Gastroesophageal sphincter (tissue), 4 donors: Measurements from ENCODE around the gene TRAPPC14. TPM values are rescaled to one million over a fixed set of nuclear protein-coding genes. Genes with fewer than 3 reads are reported as not detected.
"Not testable (repeated sequence)": the region's sequence is repeated elsewhere in the genome, so short reads cannot be mapped to it uniquely, and the experiment has no call there.

Experiments
- ATAC-seq: fragments of 150-250 bp; one replicate; pipeline ENCODE4 v1.9.1; 2016; ENCODE audit warnings: mild to moderate bottlenecking, moderate library complexity
- H3K27ac ChIP-seq, 4 donors: fragments of 200-600 bp; sonication (generic) in 3 of 4; 1 replicate in 3 of 4; 2 replicates in 1 of 4; pipeline ENCODE4 v1.5.1; 2016 to 2019
- H3K27me3 ChIP-seq: fragments of 200-600 bp; sonication (generic); one replicate; pipeline ENCODE4 v1.5.1; 2019
- H3K36me3 ChIP-seq, 2 donors: fragments of 200-600 bp; sonication (generic); one replicate each; pipeline ENCODE4 v1.5.1; 2019; ENCODE audit warnings: control low read depth in 1 of 2
- H3K4me1 ChIP-seq, 3 donors: fragments of 200-600 bp; sonication (generic); 1 replicate in 2 of 3; 2 replicates in 1 of 3; pipeline ENCODE4 v1.5.1; 2016 to 2019; ENCODE audit warnings: control low read depth in 2 of 3
- H3K4me3 ChIP-seq, 2 donors: fragments of 200-600 bp; sonication (generic); one replicate each; pipeline ENCODE4 v1.5.1; 2019; ENCODE audit warnings: mild to moderate bottlenecking in 1 of 2, moderate library complexity in 1 of 2
- H3K9me3 ChIP-seq, 3 donors: fragments of 200-600 bp; sonication (generic); one replicate each; pipeline ENCODE4 v1.5.1; 2017 to 2019; ENCODE audit warnings: control low read depth in 2 of 3
- EP300 ChIP-seq: sonication (generic); formaldehyde crosslinking; IDR thresholded peaks from one replicate; pipeline ENCODE4 v1.6.1; 2017; ENCODE audit warnings: antibody characterized with exemption, mild to moderate bottlenecking
- POLR2A ChIP-seq, 2 donors: fragments of 450-650 bp; IDR thresholded peaks; one replicate each; pipeline ENCODE4 v1.6.1; 2017; ENCODE audit warnings: antibody characterized with exemption in 2 of 2, mild to moderate bottlenecking in 2 of 2, moderate library complexity in 1 of 2
- POLR2AphosphoS5 ChIP-seq: sonication (generic); formaldehyde crosslinking; IDR thresholded peaks from one replicate; pipeline ENCODE4 v1.6.1; 2017; ENCODE audit warnings: antibody characterized with exemption
- WGBS, 2 donors: methylation state at CpG; one replicate each; pipeline ENCODE4 v1.1.5; 2018; ENCODE audit warnings: low coverage in 1 of 2; 5-methylcytosine and 5-hydroxymethylcytosine counted together
- total RNA-seq, 4 donors: library from RNA; depleted of rRNA; stranded (reverse); fragments of >200 nt; gene quantifications; one replicate each; pipeline ENCODE4 v1.1.0, GENCODE V29; 2016
- TF ChIP-seq, protein P1 (sequence below), 4 experiments: fragments of 200-600 bp in 2 of 4; fragments of 450-650 bp in 2 of 4; sonication (generic) in 1 of 4; IDR thresholded peaks; one replicate each; pipeline ENCODE4 v1.5.1; 2017 to 2019; ENCODE audit warnings: antibody characterized with exemption in 4 of 4, mild to moderate bottlenecking in 2 of 4, moderate library complexity in 2 of 4

Gene TRAPPC14
- total RNA-seq, result 1 to 10 TPM; 3.0 to 7.8 (median 7.3) TPM

GRCh38 chr7:100158229-100159098, at the start of gene TRAPPC14:
TRAPPC14 (minus strand) TSS chr7:100158723; CDS start chr7:100158499, 224 bp downstream.
- 5 to 20% methylated on average over 1 to 15 of the region's 87 CpGs for WGBS, 2 donors

DNA sequence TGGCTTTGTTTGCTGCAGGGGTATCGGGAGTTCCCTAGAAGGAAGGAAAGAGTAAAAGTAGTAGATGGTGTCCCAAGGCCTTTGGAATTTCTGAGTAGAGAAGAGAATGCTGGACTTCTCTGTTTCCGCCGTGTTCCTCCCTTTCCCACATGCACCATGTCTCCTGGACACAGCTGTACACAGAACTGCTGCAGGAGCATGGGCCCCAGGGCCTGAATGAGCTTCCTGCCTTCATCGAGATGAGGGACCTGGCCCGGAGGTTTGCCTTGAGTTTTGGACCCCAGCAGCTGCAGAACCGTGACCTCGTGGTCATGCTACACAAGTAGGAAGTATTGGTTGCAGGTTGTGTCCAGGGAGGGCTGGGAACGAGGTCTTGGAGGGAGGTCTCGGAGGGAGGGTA, 45.9 kb upstream of the TRAPPC14 start:
- 79% methylated on average over 8 of the region's 9 CpGs; no CpG with 5 or more reads in 1 of the 2 donors for WGBS, 2 donors
- no peak overlapping the region for H3K4me3 ChIP-seq

More at GRCh38 chr7:100158229-100159098, at the start of gene TRAPPC14:
- Histone ChIP-seq H3K27ac (peak within 1 kb of the TSS; percentile 21 to 89 (median 84)), H3K27me3 (no peaks in the 10 kb centered on the region), H3K4me1 (peaks cover 0 to 37% (median 14%) of the 10 kb centered on the region in 3 donors), H3K9me3 (no peaks in the 10 kb centered on the region), H3K4me3 (peak within 1 kb of the TSS; percentile 55 to 81), H3K36me3 (peaks cover 0 to 38% of the 10 kb centered on the region in 2 donors)
- TF ChIP-seq, protein P1, sequence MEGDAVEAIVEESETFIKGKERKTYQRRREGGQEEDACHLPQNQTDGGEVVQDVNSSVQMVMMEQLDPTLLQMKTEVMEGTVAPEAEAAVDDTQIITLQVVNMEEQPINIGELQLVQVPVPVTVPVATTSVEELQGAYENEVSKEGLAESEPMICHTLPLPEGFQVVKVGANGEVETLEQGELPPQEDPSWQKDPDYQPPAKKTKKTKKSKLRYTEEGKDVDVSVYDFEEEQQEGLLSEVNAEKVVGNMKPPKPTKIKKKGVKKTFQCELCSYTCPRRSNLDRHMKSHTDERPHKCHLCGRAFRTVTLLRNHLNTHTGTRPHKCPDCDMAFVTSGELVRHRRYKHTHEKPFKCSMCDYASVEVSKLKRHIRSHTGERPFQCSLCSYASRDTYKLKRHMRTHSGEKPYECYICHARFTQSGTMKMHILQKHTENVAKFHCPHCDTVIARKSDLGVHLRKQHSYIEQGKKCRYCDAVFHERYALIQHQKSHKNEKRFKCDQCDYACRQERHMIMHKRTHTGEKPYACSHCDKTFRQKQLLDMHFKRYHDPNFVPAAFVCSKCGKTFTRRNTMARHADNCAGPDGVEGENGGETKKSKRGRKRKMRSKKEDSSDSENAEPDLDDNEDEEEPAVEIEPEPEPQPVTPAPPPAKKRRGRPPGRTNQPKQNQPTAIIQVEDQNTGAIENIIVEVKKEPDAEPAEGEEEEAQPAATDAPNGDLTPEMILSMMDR (IDR thresholded peaks at IDR 0.05), result peak in 2 of 4 experiments; percentile 6 to 16
- TF ChIP-seq POLR2A (IDR thresholded peaks at IDR 0.05) (peak; percentile 30 to 43), POLR2AphosphoS5 (peak; percentile 60), EP300 (no peak)
- peak; percentile 92 for ATAC-seq

DNA sequence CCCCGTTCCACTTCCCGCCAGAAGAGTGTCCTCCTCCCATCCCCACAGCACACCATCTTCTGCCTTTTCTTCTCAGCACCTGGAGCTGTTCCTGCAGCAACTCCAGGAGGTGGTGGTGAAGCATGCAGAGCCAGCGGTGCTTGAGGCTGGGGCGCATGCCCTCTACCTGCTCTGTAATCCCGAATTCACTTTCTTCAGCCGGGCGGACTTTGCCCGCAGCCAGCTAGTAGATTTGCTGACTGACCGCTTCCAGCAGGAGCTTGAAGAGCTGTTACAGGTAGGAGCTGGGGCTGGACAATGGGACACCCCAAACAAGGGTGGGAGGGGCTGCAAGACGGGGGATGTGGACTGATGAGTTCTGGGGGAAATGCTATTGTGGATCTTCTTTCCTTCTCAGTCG, 42.2 kb upstream of the TRAPPC14 start:
- peaks cover 6% of the 10 kb centered on the region for H3K27me3 ChIP-seq
- H3K36me3 ChIP-seq, result no peaks in the 10 kb centered on the region
- H3K4me3 ChIP-seq, result no peak overlapping the region
- no peaks in the 10 kb centered on the region for H3K4me1 ChIP-seq
- WGBS, 2 donors, result 67 to 74% methylated on average over 2 to 8 of the region's 11 CpGs
- H3K9me3 ChIP-seq, result no peaks in the 10 kb centered on the region
- TF ChIP-seq POLR2A (IDR thresholded peaks at IDR 0.05), result no peak
- TF ChIP-seq POLR2AphosphoS5, result no peak
- TF ChIP-seq, protein P1 (IDR thresholded peaks at IDR 0.05), result no peak
- ATAC-seq, result no peak
- H3K27ac ChIP-seq, result no peak overlapping the region

More for the DNA sequence above, 45.9 kb upstream of the TRAPPC14 start:
- H3K9me3 ChIP-seq, result no peaks in the 10 kb centered on the region
- H3K36me3 ChIP-seq, result no peaks in the 10 kb centered on the region
- TF ChIP-seq POLR2AphosphoS5 (no peak), EP300 (no peak), POLR2A (IDR thresholded peaks at IDR 0.05) (no peak)
- TF ChIP-seq, protein P1 (IDR thresholded peaks at IDR 0.05), result no peak
- H3K27me3 ChIP-seq, result no peaks in the 10 kb centered on the region
- no peak overlapping the region for H3K27ac ChIP-seq
- no peaks in the 10 kb centered on the region for H3K4me1 ChIP-seq
- ATAC-seq, result no peak

DNA sequence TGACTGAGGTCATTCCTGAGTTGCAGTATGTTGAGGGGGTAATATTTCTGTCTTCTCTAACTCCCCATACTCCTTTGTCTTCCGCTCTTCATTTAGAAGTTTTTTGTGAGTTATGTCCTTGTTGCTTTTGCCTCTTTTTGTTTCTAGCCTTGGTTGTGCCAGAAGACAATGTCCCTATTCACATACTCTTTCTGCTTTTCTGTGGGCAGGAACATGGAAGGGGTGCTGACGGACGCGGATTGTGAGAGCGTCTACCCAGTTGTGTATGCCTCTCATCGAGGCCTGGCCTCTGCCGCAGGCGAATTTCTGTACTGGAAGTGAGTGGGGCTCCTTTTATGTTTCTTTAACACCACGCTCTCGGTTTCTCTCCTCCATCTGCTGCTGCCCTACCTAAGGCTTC, 39.7 kb upstream of the TRAPPC14 start:
- H3K36me3 ChIP-seq, result no peaks in the 10 kb centered on the region

DNA sequence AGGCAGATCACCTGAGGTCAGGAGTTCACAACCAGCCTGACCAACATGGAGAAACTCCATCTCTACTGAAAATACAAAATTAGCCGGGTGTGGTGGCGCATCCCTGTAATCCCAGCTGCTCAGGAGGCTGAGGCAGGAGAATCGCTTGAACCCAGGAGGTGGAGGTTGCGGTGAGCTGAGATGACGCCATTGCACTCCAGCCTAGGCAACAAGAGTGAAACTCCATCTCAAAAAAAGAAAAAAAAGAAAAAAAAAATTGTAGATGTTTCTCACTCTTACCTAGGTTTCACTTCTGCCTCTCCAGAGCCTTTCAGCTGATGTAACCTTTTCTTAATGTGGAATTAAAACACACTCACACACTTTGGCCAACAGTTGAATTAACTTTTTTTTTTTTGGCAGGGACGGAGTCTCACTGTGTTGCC, 37.4 kb upstream of the TRAPPC14 start:
- H3K27ac ChIP-seq, H3K9me3 ChIP-seq, H3K4me3 ChIP-seq, H3K36me3 ChIP-seq, H3K4me1 ChIP-seq, ATAC-seq, H3K27me3 ChIP-seq: not testable (repeated sequence)
- whole genome bisulfite sequencing, 2 donors, result 50 to 100% methylated on average over 1 to 5 of the region's 6 CpGs

More for the DNA sequence above, 39.7 kb upstream of the TRAPPC14 start:
- no peak for ATAC-seq
- no peak overlapping the region for H3K4me3 ChIP-seq
- no peak overlapping the region for H3K27ac ChIP-seq
- TF ChIP-seq POLR2A (IDR thresholded peaks at IDR 0.05) (no peak), EP300 (no peak), POLR2AphosphoS5 (no peak)
- TF ChIP-seq, protein P1 (IDR thresholded peaks at IDR 0.05), result no peak
- 83 to 95% methylated on average over 8 of the region's 10 CpGs for WGBS, 2 donors
- H3K4me1 ChIP-seq, result no peaks in the 10 kb centered on the region
- H3K9me3 ChIP-seq, result no peaks in the 10 kb centered on the region
- peaks cover 6% of the 10 kb centered on the region for H3K27me3 ChIP-seq
